ENCODE measurements around the gene SARS1. TPM values are rescaled to one million over a fixed set of nuclear protein-coding genes. Genes with fewer than 3 reads are reported as not detected.

SARS1 gene
- total RNA-seq, 1 donor from 2014 or later = 188 TPM

GRCh38 chr1:109225711-109226445 lies 12.2 kb downstream of the SARS1 start:
- no peak overlapping the region for H3K27ac Mint-ChIP-seq
- peaks cover 10% of the 10 kb centered on the region for H3K4me1 Mint-ChIP-seq
- peaks cover 70% of the 10 kb centered on the region for H3K36me3 Mint-ChIP-seq (ENCODE audit: low read depth)
- no peaks in the 10 kb centered on the region for H3K27me3 Mint-ChIP-seq
- no peaks in the 10 kb centered on the region for H3K9me3 Mint-ChIP-seq
- intact Hi-C loops (cut with micrococcal nuclease) = no loop called here
- CTCF ChIA-PET = interaction anchor here (0.8 kb wide), 1 partner anchor 16 kb away, joined by 3 read pairs; no protein-coding TSS in a partner anchor
- POLR2A ChIA-PET = interaction anchor here (1.7 kb wide), 1 partner anchor 11 kb away, joined by 4 read pairs; no protein-coding TSS in a partner anchor
- H3K4me3 Mint-ChIP-seq = no peak overlapping the region
- DNase-seq (no peak), ATAC-seq (ENCODE audit: low read depth) (no peak)
- TF ChIP-seq CTCF (IDR thresholded peaks at IDR 0.05) = no peak

GRCh38 chr1:109228167-109228566 lies 14.4 kb downstream of the SARS1 start:
- no peak for ATAC-seq (ENCODE audit: low read depth)
- H3K4me3 Mint-ChIP-seq = no peak overlapping the region
- H3K4me1 Mint-ChIP-seq = peaks cover 3% of the 10 kb centered on the region
- H3K36me3 Mint-ChIP-seq (ENCODE audit: low read depth) = peaks cover 77% of the 10 kb centered on the region
- POLR2A ChIA-PET = no interaction called here
- CTCF ChIA-PET = no interaction called here
- H3K27ac Mint-ChIP-seq = no peak overlapping the region
- no peaks in the 10 kb centered on the region for H3K27me3 Mint-ChIP-seq
- intact Hi-C loops (cut with micrococcal nuclease) = no loop called here
- no peaks in the 10 kb centered on the region for H3K9me3 Mint-ChIP-seq
- TF ChIP-seq CTCF (IDR thresholded peaks at IDR 0.05) = no peak
- DNase-seq = no peak

- DNase-seq (no peak), ATAC-seq (ENCODE audit: low read depth) (no peak)
- Mint-ChIP-seq H3K9me3 (no peaks in the 10 kb centered on the region), H3K27ac (no peak overlapping the region), H3K27me3 (no peaks in the 10 kb centered on the region), H3K36me3 (ENCODE audit: low read depth) (peaks cover 76% of the 10 kb centered on the region), H3K4me1 (peaks cover 3% of the 10 kb centered on the region), H3K4me3 (no peak overlapping the region)
- intact Hi-C loops (cut with micrococcal nuclease) = no loop called here
- ChIA-PET CTCF (no interaction called here), POLR2A (no interaction called here)
- no peak for TF ChIP-seq CTCF (IDR thresholded peaks at IDR 0.05)
Observed at GRCh38 chr1:109229531-109230127, 15.9 kb downstream of the SARS1 start.

- ATAC-seq (ENCODE audit: low read depth) (no peak), DNase-seq (no peak)
- intact Hi-C loops (cut with micrococcal nuclease) = no loop called here
- H3K9me3 Mint-ChIP-seq = no peaks in the 10 kb centered on the region
- no peaks in the 10 kb centered on the region for H3K4me1 Mint-ChIP-seq
- H3K27me3 Mint-ChIP-seq = no peaks in the 10 kb centered on the region
- ChIA-PET POLR2A (no interaction called here), CTCF (interaction anchor here (0.6 kb wide), 1 partner anchor 617 kb away, joined by 3 read pairs; no protein-coding TSS in a partner anchor)
- H3K4me3 Mint-ChIP-seq = no peak overlapping the region
- H3K27ac Mint-ChIP-seq = no peak overlapping the region
- H3K36me3 Mint-ChIP-seq (ENCODE audit: low read depth) = peaks cover 78% of the 10 kb centered on the region
- TF ChIP-seq CTCF (IDR thresholded peaks at IDR 0.05) = no peak
Observed at GRCh38 chr1:109231066-109231465, 17.3 kb downstream of the SARS1 start.

GRCh38 chr1:109235137-109235536 lies 21.4 kb downstream of the SARS1 start:
- intact Hi-C loops (cut with micrococcal nuclease) = no loop called here
- Mint-ChIP-seq H3K27me3 (no peaks in the 10 kb centered on the region), H3K27ac (no peak overlapping the region), H3K4me1 (peaks cover 2% of the 10 kb centered on the region), H3K9me3 (no peaks in the 10 kb centered on the region), H3K4me3 (no peak overlapping the region), H3K36me3 (ENCODE audit: low read depth) (peaks cover 83% of the 10 kb centered on the region)
- TF ChIP-seq CTCF (IDR thresholded peaks at IDR 0.05) = no peak
- no peak for DNase-seq
- ATAC-seq (ENCODE audit: low read depth) = no peak
- ChIA-PET CTCF (no interaction called here), POLR2A (no interaction called here)
